Smooth muscle cell of the brain vasculature (primary cell): Measurements from ENCODE around the gene KLHDC4.
"Not testable (repeated sequence)": the region's sequence is repeated elsewhere in the genome, so short reads cannot be mapped to it uniquely, and the experiment has no call there.

Experiments used
- DNase-seq: peaks from one replicate; pipeline ENCODE4 v3.0.0-alpha.2; 2012; ENCODE audit warnings: low read depth, low spot score

Gene KLHDC4

DNA sequence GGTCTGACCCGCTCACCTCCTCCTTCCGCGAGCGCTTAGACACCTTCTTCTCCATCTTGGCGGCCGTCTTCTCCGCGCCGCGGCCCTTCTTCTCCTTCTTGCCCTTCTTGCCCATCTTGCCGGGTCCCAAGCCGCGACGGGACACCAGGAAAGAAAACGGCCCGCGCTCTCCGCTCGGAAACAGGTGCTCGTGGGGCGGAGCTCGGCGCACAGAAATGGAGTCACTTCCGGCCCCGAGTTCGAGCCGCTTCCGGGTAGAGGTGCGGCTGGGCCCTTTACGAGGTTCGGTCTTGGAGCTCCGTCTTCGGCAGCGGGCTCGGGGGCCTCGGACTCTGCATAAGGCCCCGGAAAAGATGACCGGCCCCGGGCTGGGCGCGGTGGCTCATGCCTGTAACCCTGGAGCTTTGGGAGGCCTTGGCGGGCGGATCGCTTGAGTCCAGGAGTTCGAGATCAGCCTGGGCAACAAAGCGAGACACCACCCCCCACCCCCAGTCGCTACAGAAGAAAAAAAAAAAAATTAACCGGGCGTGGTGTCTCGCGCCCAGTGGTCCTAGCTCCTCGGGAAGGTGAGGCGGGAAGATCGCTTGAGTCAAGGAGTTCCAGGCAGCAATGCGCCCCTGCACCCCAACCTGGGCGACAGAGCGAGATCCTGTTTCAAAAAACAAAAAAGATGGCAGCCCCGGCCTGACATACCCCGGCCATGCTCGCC lies at the start of gene KLHDC4:
KLHDC4 (minus strand) TSS at position 211 of the 709 bp plus-strand sequence; CDS start at position 115, 96 bp downstream.
- DNase-seq = peak; percentile 46

DNA sequence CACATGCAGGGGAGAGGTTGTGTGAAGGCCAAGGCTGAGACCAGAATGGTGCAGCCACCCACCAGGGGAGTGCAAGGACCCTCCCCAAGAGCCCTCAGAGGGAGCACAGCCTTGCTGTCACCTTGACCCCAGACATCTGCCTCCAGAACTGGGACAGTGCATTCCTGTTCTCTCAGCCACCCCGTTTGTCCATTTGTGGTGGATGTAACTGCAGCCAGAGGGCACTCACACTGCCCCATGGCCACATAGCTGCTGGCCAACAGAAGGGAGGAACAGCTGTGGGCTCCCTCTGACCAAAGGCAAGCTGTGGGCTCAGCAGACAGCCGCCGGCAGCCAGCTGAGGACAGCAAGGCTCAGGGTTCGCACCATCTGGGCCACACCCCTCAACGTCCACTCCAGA lies 49.8 kb upstream of the KLHDC4 start:
- DNase-seq = no peak

DNA sequence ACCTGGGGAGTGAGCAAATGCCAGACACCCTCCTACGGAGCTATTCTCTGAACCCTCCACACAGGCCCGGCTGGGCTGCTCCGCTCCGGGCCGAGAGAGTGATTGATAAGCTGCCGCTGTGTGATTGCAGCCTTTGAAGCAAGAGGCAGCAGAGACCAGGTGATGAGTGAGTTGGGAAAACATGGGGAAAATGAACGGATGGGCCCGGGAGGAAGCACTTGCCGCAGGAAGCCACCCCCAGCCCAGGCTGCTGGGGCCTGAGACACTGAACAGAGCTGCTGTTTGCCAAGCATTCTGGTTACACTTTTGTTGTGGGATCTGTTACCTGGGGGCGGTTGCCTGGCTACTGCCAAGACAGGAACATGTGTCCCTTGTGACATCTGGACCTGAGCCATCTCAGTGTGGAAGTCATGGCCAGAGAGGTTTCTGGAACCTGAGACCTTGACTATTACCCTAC lies 46.4 kb upstream of the KLHDC4 start:
- no peak for DNase-seq

DNA sequence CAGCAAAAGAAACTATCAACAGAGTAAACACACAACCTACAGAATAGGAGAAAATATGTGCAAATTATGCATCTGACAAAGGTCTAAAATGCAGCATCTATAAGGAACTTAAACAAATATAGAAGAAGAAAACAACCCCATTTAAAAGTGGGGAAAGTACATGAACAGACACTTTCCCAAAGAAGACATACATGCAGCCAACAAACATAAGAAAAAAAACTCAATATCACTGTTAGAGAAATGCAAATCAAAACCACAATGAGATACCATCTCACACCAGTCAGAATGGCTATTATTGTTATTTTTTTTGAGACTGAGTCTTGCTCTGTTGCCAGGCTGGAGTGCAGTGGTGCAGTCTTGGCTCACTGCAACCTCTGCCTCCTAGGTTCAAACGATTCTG lies 45.7 kb upstream of the KLHDC4 start:
- not testable (repeated sequence) for DNase-seq

GRCh38 chr16:87809150-87809902 lies 43.5 kb upstream of the KLHDC4 start:
- no peak for DNase-seq

- DNase-seq = no peak
Measured at GRCh38 chr16:87808108-87808507, 42.3 kb upstream of the KLHDC4 start.

DNA sequence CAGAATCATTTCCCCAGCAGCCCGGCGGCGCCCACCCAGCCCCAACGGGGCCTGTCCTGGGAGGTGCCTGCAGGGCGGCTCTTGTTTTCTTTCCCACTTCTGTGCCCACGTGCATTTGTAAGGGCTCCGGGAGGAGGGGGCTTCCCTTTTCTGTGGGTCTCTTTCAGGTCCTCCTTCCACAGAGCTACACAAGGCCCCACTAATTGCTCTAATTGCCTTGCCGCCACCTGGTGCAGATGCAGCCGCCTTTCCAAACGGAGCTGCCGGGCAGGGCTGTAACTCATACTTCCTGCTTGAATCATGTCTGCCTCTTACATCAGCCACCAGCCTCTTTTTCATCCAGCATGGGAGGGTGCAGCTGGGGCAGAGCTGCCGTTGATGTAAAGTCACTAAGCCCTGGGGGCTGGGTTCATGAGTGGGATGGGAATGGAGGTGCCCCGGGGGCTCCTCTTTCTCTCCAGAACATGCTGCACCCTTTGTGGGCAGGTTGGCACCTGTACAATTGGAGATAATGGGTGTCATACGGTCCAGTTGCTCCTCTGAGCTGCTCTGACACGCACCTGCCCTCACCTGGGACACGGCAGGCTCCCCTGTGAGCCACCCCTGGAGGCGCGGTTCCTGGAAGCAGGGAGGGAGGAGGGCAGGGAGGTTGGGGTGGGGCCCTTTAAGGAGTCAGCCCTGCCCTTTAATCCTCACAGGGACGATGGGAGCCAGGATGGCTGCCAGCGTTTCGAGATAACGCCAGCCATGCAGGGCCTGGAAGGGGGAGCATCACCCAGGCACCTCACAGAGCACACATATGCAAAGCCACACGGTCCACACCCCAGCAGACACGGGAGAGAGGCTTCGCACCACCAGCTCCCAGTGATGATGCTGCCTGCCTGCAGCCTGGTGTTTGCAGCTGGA lies 41.1 kb upstream of the KLHDC4 start:
- no peak for DNase-seq

- DNase-seq = no peak
Measured at GRCh38 chr16:87806261-87806640, 40.5 kb upstream of the KLHDC4 start.

- DNase-seq = no peak
Measured at GRCh38 chr16:87803385-87803784, 37.6 kb upstream of the KLHDC4 start.

DNA sequence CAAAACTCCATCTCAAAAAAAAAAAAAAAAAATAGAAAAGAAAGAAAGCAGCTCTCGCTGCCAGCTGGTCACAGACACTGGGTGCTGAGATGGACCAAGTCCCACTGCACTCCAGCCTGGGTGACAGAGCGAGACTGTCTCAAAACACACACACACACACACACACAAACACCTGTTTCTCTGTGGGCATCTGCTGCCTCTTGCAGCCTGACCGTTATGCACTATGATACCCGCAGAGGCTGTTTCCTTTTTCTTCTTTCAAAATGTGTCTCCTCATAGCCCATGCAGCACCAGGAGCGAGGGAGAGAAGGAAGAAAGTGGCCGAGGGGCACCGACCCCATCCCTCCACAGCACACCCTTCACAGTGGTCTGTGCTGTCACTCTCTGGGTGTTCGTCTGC lies 36.9 kb upstream of the KLHDC4 start:
- DNase-seq = no peak

GRCh38 chr16:87801679-87802259 lies 36.0 kb upstream of the KLHDC4 start:
- DNase-seq = no peak

DNA sequence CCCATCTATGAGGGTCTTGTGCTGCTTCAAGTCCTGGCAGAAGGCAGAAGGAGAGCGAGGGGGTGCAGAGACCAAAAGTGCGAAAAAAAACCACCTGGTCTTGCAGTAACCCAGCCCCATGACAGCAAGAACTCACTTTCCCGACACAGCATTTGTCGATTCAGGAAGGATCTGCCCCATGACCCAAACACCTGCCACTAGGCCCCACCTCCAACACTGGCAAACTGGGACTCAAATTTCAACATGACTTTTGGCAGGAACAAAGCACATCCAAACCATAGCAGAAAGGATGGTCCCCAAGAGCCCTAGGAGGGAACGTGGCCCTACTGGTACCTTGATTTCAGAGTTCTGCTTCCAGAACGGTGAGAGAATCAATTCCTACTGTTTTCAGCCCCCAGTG lies 34.7 kb upstream of the KLHDC4 start:
- no peak for DNase-seq

DNA sequence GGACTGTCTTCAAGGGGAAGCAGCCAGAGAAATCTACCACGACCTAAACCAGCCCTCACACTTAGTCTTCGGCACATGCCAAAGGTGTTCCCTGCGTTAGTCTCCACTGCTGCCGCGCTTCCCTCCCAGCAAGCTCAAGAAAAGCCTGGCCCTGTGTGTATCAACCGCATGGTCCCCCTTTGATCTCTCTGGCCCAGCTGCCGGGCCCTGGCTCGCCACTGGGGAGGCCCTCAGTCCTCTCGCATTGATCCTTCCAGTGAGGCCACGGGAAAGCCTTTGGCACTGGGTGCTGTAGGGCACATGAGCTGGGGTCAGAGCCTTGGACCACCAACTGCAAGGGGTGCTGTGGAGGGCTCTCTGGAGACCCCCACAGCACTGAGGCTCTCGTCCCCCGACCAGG lies 29.6 kb upstream of the KLHDC4 start:
- DNase-seq = no peak

- no peak for DNase-seq
Measured at GRCh38 chr16:87794485-87795078, 28.8 kb upstream of the KLHDC4 start.

GRCh38 chr16:87792205-87792565 lies 26.4 kb upstream of the KLHDC4 start:
- DNase-seq = no peak

GRCh38 chr16:87791295-87792204 lies 25.8 kb upstream of the KLHDC4 start:
- DNase-seq = no peak

- no peak for DNase-seq
Measured at GRCh38 chr16:87790292-87791100, 24.7 kb upstream of the KLHDC4 start.

GRCh38 chr16:87789437-87790291 lies 23.9 kb upstream of the KLHDC4 start:
- no peak for DNase-seq
